Ovary (tissue), 3 donors: ENCODE measurements around the gene LRRTM4.

Experiments
- EP300 ChIP-seq: sonication (generic); formaldehyde crosslinking; IDR thresholded peaks from one replicate; pipeline ENCODE4 v1.6.1; 2017; ENCODE audit warnings: antibody characterized with exemption
- POLR2A ChIP-seq: fragments of 450-650 bp; IDR thresholded peaks from one replicate; pipeline ENCODE4 v1.6.1; 2017; ENCODE audit warnings: antibody characterized with exemption, mild to moderate bottlenecking, moderate library complexity
- TF ChIP-seq, protein P1 (sequence below), 3 donors: fragments of 450-650 bp in 2 of 3; fragments of 200-600 bp in 1 of 3; IDR thresholded peaks; one replicate each; pipeline versions ENCODE4 v1.5.1 to v1.8.0; 2016 to 2022; ENCODE audit warnings: antibody characterized with exemption in 3 of 3, mild to moderate bottlenecking in 1 of 3
- donor health status: DM: no; HTN: no; CAD: no.

DNA sequence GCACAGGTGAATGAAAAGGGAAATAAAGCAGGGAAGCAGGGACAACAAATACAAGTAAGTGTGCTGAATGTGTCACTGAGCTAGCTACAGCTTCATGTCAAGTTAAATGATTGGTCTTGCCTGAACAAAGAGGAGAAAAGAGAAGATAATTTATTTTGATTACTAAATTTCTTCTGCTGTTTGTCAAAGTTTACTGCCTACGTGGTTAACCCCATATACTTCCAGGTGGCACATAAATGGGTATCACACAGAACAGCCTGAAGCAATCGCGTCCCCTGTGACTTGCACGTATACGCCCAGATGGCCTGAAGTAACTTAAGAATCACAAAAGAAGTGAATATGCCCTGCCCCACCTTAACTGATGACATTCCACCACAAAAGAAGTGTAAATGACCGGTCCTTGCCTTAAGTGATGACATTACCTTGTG, 434.2 kb downstream of the LRRTM4 start:
- TF ChIP-seq, protein P1, sequence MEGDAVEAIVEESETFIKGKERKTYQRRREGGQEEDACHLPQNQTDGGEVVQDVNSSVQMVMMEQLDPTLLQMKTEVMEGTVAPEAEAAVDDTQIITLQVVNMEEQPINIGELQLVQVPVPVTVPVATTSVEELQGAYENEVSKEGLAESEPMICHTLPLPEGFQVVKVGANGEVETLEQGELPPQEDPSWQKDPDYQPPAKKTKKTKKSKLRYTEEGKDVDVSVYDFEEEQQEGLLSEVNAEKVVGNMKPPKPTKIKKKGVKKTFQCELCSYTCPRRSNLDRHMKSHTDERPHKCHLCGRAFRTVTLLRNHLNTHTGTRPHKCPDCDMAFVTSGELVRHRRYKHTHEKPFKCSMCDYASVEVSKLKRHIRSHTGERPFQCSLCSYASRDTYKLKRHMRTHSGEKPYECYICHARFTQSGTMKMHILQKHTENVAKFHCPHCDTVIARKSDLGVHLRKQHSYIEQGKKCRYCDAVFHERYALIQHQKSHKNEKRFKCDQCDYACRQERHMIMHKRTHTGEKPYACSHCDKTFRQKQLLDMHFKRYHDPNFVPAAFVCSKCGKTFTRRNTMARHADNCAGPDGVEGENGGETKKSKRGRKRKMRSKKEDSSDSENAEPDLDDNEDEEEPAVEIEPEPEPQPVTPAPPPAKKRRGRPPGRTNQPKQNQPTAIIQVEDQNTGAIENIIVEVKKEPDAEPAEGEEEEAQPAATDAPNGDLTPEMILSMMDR (IDR thresholded peaks at IDR 0.05), result no peak
- no peak for TF ChIP-seq POLR2A
- no peak for TF ChIP-seq EP300
